Measurements from ENCODE around the gene CCDC102A. TPM values are rescaled to one million over a fixed set of nuclear protein-coding genes. Genes with fewer than 3 reads are reported as not detected.

The CCDC102A gene
- total RNA-seq, 4 donors from 2014 or later: 2.2 to 17.7 (median 3.7) TPM

DNA sequence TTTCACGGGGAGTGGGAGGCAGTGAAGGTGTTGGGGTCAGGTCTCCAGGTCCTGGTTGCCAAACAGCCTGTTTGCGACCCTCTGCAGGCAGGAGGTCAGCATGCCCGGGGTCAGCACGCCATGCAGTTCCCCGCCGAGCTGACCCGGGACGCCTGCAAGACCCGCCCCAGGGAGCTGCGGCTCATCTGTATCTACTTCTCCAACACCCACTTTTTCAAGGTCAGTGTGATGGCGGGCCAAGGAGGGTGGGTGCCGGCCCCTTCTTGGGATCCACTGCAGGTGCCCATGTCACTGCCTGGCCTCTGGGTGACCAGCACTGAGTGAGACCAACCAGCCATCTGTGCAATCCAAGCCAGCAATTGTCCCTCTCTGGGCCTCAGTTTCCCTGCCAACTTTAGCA lies 27.4 kb upstream of the CCDC102A start:
- intact Hi-C loops (cut with DNase I; ENCODE audit: low total_unique reads): no loop called here
- in situ Hi-C loops (cut with MboI; ENCODE audit: low pct_ligation_motif_present in 1 of 4, low pct_unique_long_range_greater_than_20kb in 1 of 4, low sequenced_read_pairs in 3 of 4): no loop called here
- 91% methylated on average over 12 of the region's 12 CpGs; no CpG with 5 or more reads in 1 of the 2 donors for WGBS, 2 donors (ENCODE audit: low coverage in 1 of 2)
- Histone ChIP-seq H3K4me1 (no peaks in the 10 kb centered on the region), H3K27me3 (peaks cover 16% of the 10 kb centered on the region), H3K36me3 (no peaks in the 10 kb centered on the region), H3K4me3 (no peak overlapping the region), H3K9me3 (no peaks in the 10 kb centered on the region), H3K27ac (no peak overlapping the region)
- no peak for DNase-seq
- TF ChIP-seq, protein P1, sequence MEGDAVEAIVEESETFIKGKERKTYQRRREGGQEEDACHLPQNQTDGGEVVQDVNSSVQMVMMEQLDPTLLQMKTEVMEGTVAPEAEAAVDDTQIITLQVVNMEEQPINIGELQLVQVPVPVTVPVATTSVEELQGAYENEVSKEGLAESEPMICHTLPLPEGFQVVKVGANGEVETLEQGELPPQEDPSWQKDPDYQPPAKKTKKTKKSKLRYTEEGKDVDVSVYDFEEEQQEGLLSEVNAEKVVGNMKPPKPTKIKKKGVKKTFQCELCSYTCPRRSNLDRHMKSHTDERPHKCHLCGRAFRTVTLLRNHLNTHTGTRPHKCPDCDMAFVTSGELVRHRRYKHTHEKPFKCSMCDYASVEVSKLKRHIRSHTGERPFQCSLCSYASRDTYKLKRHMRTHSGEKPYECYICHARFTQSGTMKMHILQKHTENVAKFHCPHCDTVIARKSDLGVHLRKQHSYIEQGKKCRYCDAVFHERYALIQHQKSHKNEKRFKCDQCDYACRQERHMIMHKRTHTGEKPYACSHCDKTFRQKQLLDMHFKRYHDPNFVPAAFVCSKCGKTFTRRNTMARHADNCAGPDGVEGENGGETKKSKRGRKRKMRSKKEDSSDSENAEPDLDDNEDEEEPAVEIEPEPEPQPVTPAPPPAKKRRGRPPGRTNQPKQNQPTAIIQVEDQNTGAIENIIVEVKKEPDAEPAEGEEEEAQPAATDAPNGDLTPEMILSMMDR (IDR thresholded peaks at IDR 0.05): no peak

DNA sequence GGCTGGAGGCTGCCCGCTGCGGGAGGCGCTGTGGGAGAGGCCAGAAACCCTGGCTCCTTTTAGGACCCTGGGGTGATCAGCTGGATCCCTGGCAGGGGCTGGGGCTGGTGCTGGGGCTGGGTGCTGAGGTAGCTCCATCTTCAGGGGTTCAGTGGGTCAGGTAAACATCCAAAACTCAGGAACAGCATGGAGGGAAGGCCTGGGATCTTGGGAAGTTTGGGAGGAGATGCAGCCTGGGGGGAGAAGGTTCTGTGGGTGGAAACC lies 27.0 kb upstream of the CCDC102A start:
- WGBS, 2 donors (ENCODE audit: low coverage in 1 of 2): 38% methylated on average over 2 of the region's 3 CpGs; no CpG with 5 or more reads in 1 of the 2 donors
- Histone ChIP-seq H3K27me3 (peaks cover 16% of the 10 kb centered on the region), H3K9me3 (no peaks in the 10 kb centered on the region), H3K36me3 (no peaks in the 10 kb centered on the region), H3K4me3 (no peak overlapping the region), H3K27ac (no peak overlapping the region), H3K4me1 (no peaks in the 10 kb centered on the region)
- TF ChIP-seq EP300 (IDR thresholded peaks at IDR 0.05; ENCODE audit: low read depth) (no peak), POLR2A (IDR thresholded peaks at IDR 0.05) (no peak), POLR2AphosphoS5 (IDR thresholded peaks at IDR 0.05) (no peak)
- TF ChIP-seq, protein P1 (IDR thresholded peaks at IDR 0.05): no peak
- intact Hi-C loops (cut with DNase I; ENCODE audit: low total_unique reads) (no loop called here), in situ Hi-C loops (cut with MboI; ENCODE audit: low pct_ligation_motif_present in 1 of 4, low pct_unique_long_range_greater_than_20kb in 1 of 4, low sequenced_read_pairs in 3 of 4) (no loop called here)
- DNase-seq: no peak

DNA sequence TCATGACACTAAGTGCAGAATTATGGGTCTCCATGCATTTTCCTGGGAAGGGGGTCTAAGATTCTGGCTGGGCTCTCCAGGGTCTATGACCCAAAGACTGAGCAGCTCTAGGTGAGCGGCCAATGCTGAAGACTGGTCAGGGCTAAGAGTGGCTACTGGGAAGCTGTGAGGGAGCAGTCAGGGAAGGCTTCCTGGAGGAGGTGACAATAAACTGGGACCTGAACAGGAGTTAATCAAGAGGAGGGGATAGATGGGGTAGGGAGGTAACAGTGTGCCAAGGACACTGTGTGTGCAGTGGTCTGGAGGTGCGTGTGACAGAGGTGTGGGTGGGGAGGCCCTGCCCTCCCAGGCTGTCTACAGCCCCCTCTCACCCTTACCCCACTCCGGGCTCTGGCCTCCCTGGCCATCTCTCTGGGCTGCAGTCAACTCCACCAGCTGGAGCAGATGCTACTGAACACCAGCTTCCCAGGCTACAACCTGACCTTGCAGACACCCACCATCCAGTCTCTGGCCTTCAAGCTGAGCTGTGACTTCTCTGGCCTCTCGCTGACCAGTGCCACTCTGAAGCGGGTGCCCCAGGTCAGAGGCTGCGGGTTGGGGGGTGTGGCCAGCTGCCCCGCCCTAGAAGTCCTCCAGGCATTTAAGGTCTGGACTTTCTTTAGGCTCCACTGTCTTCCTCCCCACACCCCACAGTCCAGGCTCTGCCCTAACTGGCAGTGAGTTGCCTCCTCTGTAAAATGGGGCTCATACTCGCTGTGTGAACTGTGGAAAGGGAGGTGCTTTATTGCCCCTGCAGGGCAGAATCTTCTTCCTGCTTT lies 26.5 kb upstream of the CCDC102A start:
- H3K4me3 ChIP-seq: no peak overlapping the region
- no peaks in the 10 kb centered on the region for H3K9me3 ChIP-seq
- in situ Hi-C loops (cut with MboI; ENCODE audit: low pct_ligation_motif_present in 1 of 4, low pct_unique_long_range_greater_than_20kb in 1 of 4, low sequenced_read_pairs in 3 of 4) (no loop called here), intact Hi-C loops (cut with DNase I; ENCODE audit: low total_unique reads) (no loop called here)
- no peaks in the 10 kb centered on the region for H3K4me1 ChIP-seq
- no peak overlapping the region for H3K27ac ChIP-seq
- no peaks in the 10 kb centered on the region for H3K36me3 ChIP-seq
- TF ChIP-seq, protein P1 (IDR thresholded peaks at IDR 0.05): no peak
- TF ChIP-seq POLR2AphosphoS5 (IDR thresholded peaks at IDR 0.05) (no peak), POLR2A (IDR thresholded peaks at IDR 0.05) (no peak), EP300 (IDR thresholded peaks at IDR 0.05; ENCODE audit: low read depth) (no peak)
- no peak for DNase-seq
- H3K27me3 ChIP-seq: peaks cover 16% of the 10 kb centered on the region
- 62 to 100% methylated on average over 1 to 8 of the region's 8 CpGs for WGBS, 2 donors (ENCODE audit: low coverage in 1 of 2)

DNA sequence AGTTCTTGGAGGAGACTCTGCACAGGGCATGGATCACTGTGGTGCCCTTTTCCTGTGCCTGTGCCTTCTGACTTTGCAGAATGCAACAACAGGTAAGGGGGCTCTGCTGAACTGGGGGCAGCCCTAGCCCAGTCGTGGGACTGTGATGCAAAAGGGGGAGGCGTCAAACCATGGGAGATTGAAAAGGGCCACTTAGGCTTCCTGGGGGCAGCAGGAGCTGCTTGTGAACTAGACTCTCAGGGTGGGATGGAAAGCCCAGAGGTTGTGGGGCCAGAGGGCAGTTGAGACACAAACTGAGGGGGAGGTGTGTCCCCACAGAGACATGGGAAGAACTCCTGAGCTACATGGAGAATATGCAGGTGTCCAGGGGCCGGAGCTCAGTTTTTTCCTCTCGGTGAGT lies 25.7 kb upstream of the CCDC102A start:
- intact Hi-C loops (cut with DNase I; ENCODE audit: low total_unique reads): no loop called here
- peaks cover 16% of the 10 kb centered on the region for H3K27me3 ChIP-seq
- no peak overlapping the region for H3K27ac ChIP-seq
- no peak for DNase-seq
- WGBS, 2 donors (ENCODE audit: low coverage in 1 of 2): 92 to 100% methylated on average over 1 to 4 of the region's 4 CpGs
- H3K36me3 ChIP-seq: no peaks in the 10 kb centered on the region
- TF ChIP-seq POLR2A (IDR thresholded peaks at IDR 0.05): no peak
- TF ChIP-seq EP300 (IDR thresholded peaks at IDR 0.05; ENCODE audit: low read depth): no peak
- no peak for TF ChIP-seq POLR2AphosphoS5 (IDR thresholded peaks at IDR 0.05)
- TF ChIP-seq, protein P1 (IDR thresholded peaks at IDR 0.05): no peak
- no peaks in the 10 kb centered on the region for H3K9me3 ChIP-seq
- in situ Hi-C loops (cut with MboI; ENCODE audit: low pct_ligation_motif_present in 1 of 4, low pct_unique_long_range_greater_than_20kb in 1 of 4, low sequenced_read_pairs in 3 of 4): no loop called here
- no peak overlapping the region for H3K4me3 ChIP-seq
- no peaks in the 10 kb centered on the region for H3K4me1 ChIP-seq
